Esophagus mucosa (tissue), 1 donor: Measurements from ENCODE around the gene B4GALT5. TPM values are rescaled to one million over a fixed set of nuclear protein-coding genes. Genes with fewer than 3 reads are reported as not detected.

Experiments used
- ATAC-seq: fragments of 200-7000 bp; cut with Tn5 transposase; one replicate; pipeline ENCODE4 v1.9.1; 2020
- total RNA-seq: library from RNA; stranded (reverse); gene quantifications from one replicate; pipeline ENCODE4 v1.2.4, GENCODE V29; 2023
- donor health status: DM: yes; HTN: yes; CAD: no.

Gene B4GALT5
- total RNA-seq, 1 donor from 2014 or later, result 31.3 TPM

GRCh38 chr20:49583343-49583668, 130.4 kb downstream of the B4GALT5 start:
- peak; percentile 12 for ATAC-seq

Other genes starting within 250 kb of the B4GALT5 start
- 0.52 TPM for gene KCNB1, start 231.2 kb downstream of the B4GALT5 start, total RNA-seq
- gene PTGIS, start 145.7 kb downstream of the B4GALT5 start, total RNA-seq, result 2.9 TPM
- gene SLC9A8, start 99.0 kb upstream of the B4GALT5 start, total RNA-seq, result 12.0 TPM
- gene SPATA2, start 201.7 kb upstream of the B4GALT5 start, total RNA-seq, result 4.1 TPM
- gene RNF114, start 222.5 kb upstream of the B4GALT5 start, total RNA-seq, result 36.1 TPM